ENCODE data around the gene DGKE. TPM values are rescaled to one million over a fixed set of nuclear protein-coding genes. Genes with fewer than 3 reads are reported as not detected.

Gene DGKE
- total RNA-seq, 2 donors from 2014 or later: 7.6 to 9.2 TPM

Other genes starting within 250 kb of the DGKE start
- gene NOG, start 240.5 kb upstream of the DGKE start, total RNA-seq: under 1 TPM in 1 of 2 donors, not detected in 1; 0.22 TPM
- 1 to 10 TPM; 2.0 to 2.2 TPM for gene C17orf67, start 231 bp upstream of the DGKE start, total RNA-seq
- gene TRIM25, start 79.9 kb downstream of the DGKE start, total RNA-seq: 100 to 1,000 TPM; 101 to 103 TPM
- 10 to 100 TPM; 11.6 to 12.5 TPM for gene COIL, start 126.9 kb downstream of the DGKE start, total RNA-seq
- 10 to 100 TPM; 15.3 to 30.9 TPM for gene SCPEP1, start 144.0 kb downstream of the DGKE start, total RNA-seq